HG03060 (cell line): ENCODE results near the gene GPR89A.
A peak's percentile ranks its signal among the peaks of the same experiment; 100 is the strongest.
"Not testable (repeated sequence)": the region's sequence is repeated elsewhere in the genome, so short reads cannot be mapped to it uniquely, and the experiment has no call there.

ENCODE experiments used
- ATAC-seq: cut with Tn5 transposase; IDR thresholded peaks from one replicate; pipeline ENCODE4 v1.9.1; 2021; ENCODE audit warnings: low read depth, moderate number of reproducible peaks; ENCODE audit not compliant: unreplicated experiment

GPR89A gene

GRCh38 chr1:145684858-145685257, 77.1 kb downstream of the GPR89A start:
- not testable (repeated sequence) for ATAC-seq

GRCh38 chr1:145686078-145686477, 78.3 kb downstream of the GPR89A start:
- not testable (repeated sequence) for ATAC-seq

GRCh38 chr1:145688328-145688727, 80.5 kb downstream of the GPR89A start:
- no peak for ATAC-seq

GRCh38 chr1:145688924-145689323, 81.1 kb downstream of the GPR89A start:
- ATAC-seq = no peak

GRCh38 chr1:145689922-145690321, 82.1 kb downstream of the GPR89A start:
- no peak for ATAC-seq

GRCh38 chr1:145690587-145691558, 83.1 kb downstream of the GPR89A start:
- ATAC-seq = peak; percentile 62

GRCh38 chr1:145692785-145693443, 85.1 kb downstream of the GPR89A start:
- no peak for ATAC-seq

GRCh38 chr1:145695821-145696629, 88.2 kb downstream of the GPR89A start:
- no peak for ATAC-seq

- ATAC-seq = no peak
Observed at GRCh38 chr1:145696630-145696960, 88.8 kb downstream of the GPR89A start.

GRCh38 chr1:145701306-145701862, 93.6 kb downstream of the GPR89A start:
- ATAC-seq = no peak

- no peak for ATAC-seq
Observed at GRCh38 chr1:145702052-145702451, 94.3 kb downstream of the GPR89A start.

- no peak for ATAC-seq
Observed at GRCh38 chr1:145702826-145703225, 95.0 kb downstream of the GPR89A start.

- no peak for ATAC-seq
Observed at GRCh38 chr1:145705622-145706021, 97.8 kb downstream of the GPR89A start.

- ATAC-seq = no peak
Observed at GRCh38 chr1:145706086-145706664, 98.4 kb downstream of the GPR89A start.

GRCh38 chr1:145707183-145707867, 99.5 kb downstream of the GPR89A start, which contains the start of gene PDZK1:
PDZK1 (minus strand) TSS chr1:145707368; CDS start chr1:145688021, 19,347 bp downstream.
- ATAC-seq = no peak

- ATAC-seq = no peak
Observed at GRCh38 chr1:145708063-145708462, 100.3 kb downstream of the GPR89A start.

- no peak for ATAC-seq
Observed at GRCh38 chr1:145710291-145711027, 102.7 kb downstream of the GPR89A start.

GRCh38 chr1:145711213-145711651, 103.4 kb downstream of the GPR89A start:
- no peak for ATAC-seq
